Spleen (tissue), 7 donors: ENCODE results near the gene CHRNA3.

Source experiments
- POLR2A ChIP-seq, 3 donors: fragments of 450-650 bp; IDR thresholded peaks; one replicate each; pipeline ENCODE4 v1.5.1; 2017; ENCODE audit warnings: antibody characterized with exemption in 3 of 3, mild to moderate bottlenecking in 1 of 3
- TF ChIP-seq, protein P1 (sequence below), 11 experiments: fragments of 200-600 bp in 7 of 11; fragments of 450-650 bp in 4 of 11; sonication (generic) in 4 of 11; IDR thresholded peaks in 8 of 11; conservative IDR thresholded peaks in 3 of 11; 1 replicate in 7 of 11; 2 replicates in 4 of 11; pipeline versions ENCODE4 v1.4.0 to v1.8.0; 2016 to 2021; ENCODE audit warnings: antibody characterized with exemption in 11 of 11, inconsistent platforms in 4 of 11, mild to moderate bottlenecking in 1 of 11
- donor health status: DM: no; HTN: no; CAD: no; lungs with moderate emphysema.
- donor health status: DM: no; HTN: no; CAD: no.
- donor health status: DM: no; HTN: no; CAD: no.

DNA sequence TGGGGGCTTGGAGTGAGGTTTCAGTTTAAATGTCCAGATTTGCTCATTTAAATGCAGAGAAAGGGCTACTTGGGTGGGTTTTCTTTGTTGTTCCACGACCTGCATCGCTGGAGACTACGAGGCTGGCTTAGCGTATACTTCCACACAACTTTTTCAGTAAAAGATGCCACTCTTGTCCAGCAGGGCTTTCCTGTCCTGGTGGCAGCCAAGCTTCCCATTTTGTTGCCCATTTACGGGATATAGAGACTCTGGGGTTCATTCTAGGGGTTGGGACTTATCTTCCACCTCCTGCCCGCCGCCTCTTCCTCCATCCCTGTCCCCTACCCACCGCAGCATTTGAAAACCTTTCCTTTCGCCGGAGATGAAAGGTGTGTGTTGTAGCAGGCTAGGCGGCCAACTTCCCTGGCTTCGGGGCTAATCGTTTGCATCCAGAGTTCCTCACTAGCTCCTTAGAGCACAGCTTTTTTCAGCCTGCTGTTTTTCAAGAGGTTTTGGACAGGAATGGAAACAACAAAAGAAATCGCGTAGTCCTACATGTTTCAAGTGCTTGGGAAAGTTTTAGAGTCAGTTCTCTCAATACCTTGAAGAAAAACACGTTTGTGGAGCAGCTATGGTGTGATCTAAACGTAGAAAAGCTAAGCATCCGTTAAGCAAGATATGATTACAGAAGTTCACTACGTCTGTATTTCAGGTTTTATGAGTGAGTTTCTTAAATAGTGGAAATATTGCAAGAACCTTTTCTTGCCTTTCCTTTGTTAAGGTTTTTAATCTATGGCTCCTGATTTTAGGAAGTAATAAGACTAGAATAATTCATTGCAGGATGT is 54.6 kb downstream of the CHRNA3 start:
- TF ChIP-seq POLR2A (IDR thresholded peaks at IDR 0.05), result no peak
- TF ChIP-seq, protein P1, sequence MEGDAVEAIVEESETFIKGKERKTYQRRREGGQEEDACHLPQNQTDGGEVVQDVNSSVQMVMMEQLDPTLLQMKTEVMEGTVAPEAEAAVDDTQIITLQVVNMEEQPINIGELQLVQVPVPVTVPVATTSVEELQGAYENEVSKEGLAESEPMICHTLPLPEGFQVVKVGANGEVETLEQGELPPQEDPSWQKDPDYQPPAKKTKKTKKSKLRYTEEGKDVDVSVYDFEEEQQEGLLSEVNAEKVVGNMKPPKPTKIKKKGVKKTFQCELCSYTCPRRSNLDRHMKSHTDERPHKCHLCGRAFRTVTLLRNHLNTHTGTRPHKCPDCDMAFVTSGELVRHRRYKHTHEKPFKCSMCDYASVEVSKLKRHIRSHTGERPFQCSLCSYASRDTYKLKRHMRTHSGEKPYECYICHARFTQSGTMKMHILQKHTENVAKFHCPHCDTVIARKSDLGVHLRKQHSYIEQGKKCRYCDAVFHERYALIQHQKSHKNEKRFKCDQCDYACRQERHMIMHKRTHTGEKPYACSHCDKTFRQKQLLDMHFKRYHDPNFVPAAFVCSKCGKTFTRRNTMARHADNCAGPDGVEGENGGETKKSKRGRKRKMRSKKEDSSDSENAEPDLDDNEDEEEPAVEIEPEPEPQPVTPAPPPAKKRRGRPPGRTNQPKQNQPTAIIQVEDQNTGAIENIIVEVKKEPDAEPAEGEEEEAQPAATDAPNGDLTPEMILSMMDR (IDR thresholded peaks at IDR 0.05 in 8 of 11, conservative IDR thresholded peaks at IDR 0.05 in 3 of 11), result no peak
